Endodermal cell (in vitro differentiated cells): ENCODE data around the gene HUS1. TPM values are rescaled to one million over a fixed set of nuclear protein-coding genes. Genes with fewer than 3 reads are reported as not detected.

Experiments
- DNase-seq: peaks from one replicate; pipeline ENCODE4 v3.0.0-alpha.2; 2017
- H3K27ac ChIP-seq: 2 replicates; pipeline ENCODE4 v1.5.1; 2013; ENCODE audit warnings: mild to moderate bottlenecking, low read depth, low read length, moderate library complexity
- H3K27me3 ChIP-seq: 2 replicates; pipeline ENCODE4 v1.6.1; 2013; ENCODE audit warnings: mild to moderate bottlenecking, low read length, moderate library complexity; ENCODE audit not compliant: insufficient read depth, control insufficient read depth, poor library complexity, severe bottlenecking
- H3K36me3 ChIP-seq: 2 replicates; pipeline ENCODE4 v1.7.0; 2013; ENCODE audit warnings: mild to moderate bottlenecking, low read length, moderate library complexity; ENCODE audit not compliant: control insufficient read depth, insufficient read depth
- H3K4me1 ChIP-seq: one replicate; pipeline ENCODE4 v1.7.0; 2013; ENCODE audit warnings: low read length; ENCODE audit not compliant: control insufficient read depth, insufficient read depth
- H3K4me3 ChIP-seq: 2 replicates; pipeline ENCODE4 v1.5.1; 2013; ENCODE audit warnings: mild to moderate bottlenecking, low read length, moderate library complexity
- H3K9ac ChIP-seq: 2 replicates; pipeline ENCODE4 v1.6.1; 2013; ENCODE audit warnings: mild to moderate bottlenecking, low read length, moderate library complexity; ENCODE audit not compliant: poor library complexity, severe bottlenecking; ENCODE audit errors: extremely low read depth
- H3K9me3 ChIP-seq: 2 replicates; pipeline ENCODE4 v1.6.1; 2013; ENCODE audit warnings: mild to moderate bottlenecking, low read length, moderate library complexity; ENCODE audit not compliant: control insufficient read depth
- H3K27ac Mint-ChIP-seq: 2 replicates; pipeline ENCODE4 v1.8.0; 2020; ENCODE audit warnings: mixed read lengths
- H3K27me3 Mint-ChIP-seq: 2 replicates; pipeline ENCODE4 v1.8.0; 2021; ENCODE audit warnings: mild to moderate bottlenecking, mixed read lengths; ENCODE audit not compliant: insufficient read depth
- H3K36me3 Mint-ChIP-seq: 2 replicates; pipeline ENCODE4 v1.8.0; 2020; ENCODE audit warnings: low read depth, mixed read lengths
- H3K4me1 Mint-ChIP-seq: 2 replicates; pipeline ENCODE4 v1.8.0; 2020; ENCODE audit warnings: mixed read lengths
- H3K4me3 Mint-ChIP-seq: 2 replicates; pipeline ENCODE4 v1.8.0; 2020; ENCODE audit warnings: mild to moderate bottlenecking, moderate library complexity, mixed read lengths
- H3K9me3 Mint-ChIP-seq: 2 replicates; pipeline ENCODE4 v1.8.0; 2020; ENCODE audit warnings: mild to moderate bottlenecking, mixed read lengths
- CTCF ChIP-seq: fragments of 200-600 bp; sonication (generic); conservative IDR thresholded peaks from 2 replicates; pipeline ENCODE4 v1.5.0; 2021; ENCODE audit warnings: antibody characterized with exemption, mild to moderate bottlenecking
- WGBS, 2 experiments: methylation state at CpG; one replicate each; pipeline versions ENCODE4 v1.1.5 to v1.1.7; 2013; ENCODE audit warnings: missing lambda C conversion rate in 2 of 2, mixed read lengths in 1 of 2; ENCODE audit not compliant: insufficient coverage in 1 of 2, insufficient read length in 1 of 2; 5-methylcytosine and 5-hydroxymethylcytosine counted together
- total RNA-seq, 2 donors: library from RNA; stranded (reverse); fragmentation: NEBNext Ultra II Directional in 1 of 2; extraction: Animal tissue kit (Norgen Biotek cat#: 25700) in 1 of 2; gene quantifications; 2 replicates in 1 of 2; 3 replicates in 1 of 2; pipeline ENCODE4 v1.2.1, GENCODE V29; 2021

HUS1 gene
- total RNA-seq, 2 donors from 2014 or later = 37.0 to 42.5 TPM

GRCh38 chr7:47942132-47942531 lies 37.3 kb downstream of the HUS1 start:
- H3K27ac ChIP-seq = no peak overlapping the region
- no peaks in the 10 kb centered on the region for H3K4me1 ChIP-seq
- H3K36me3 Mint-ChIP-seq = no peaks in the 10 kb centered on the region
- H3K27me3 Mint-ChIP-seq = no peaks in the 10 kb centered on the region
- H3K9ac ChIP-seq = no peak overlapping the region
- H3K36me3 ChIP-seq = no peaks in the 10 kb centered on the region
- no peaks in the 10 kb centered on the region for H3K27me3 ChIP-seq
- H3K4me1 Mint-ChIP-seq = peaks cover 25% of the 10 kb centered on the region
- H3K9me3 Mint-ChIP-seq = no peaks in the 10 kb centered on the region
- H3K4me3 ChIP-seq = no peak overlapping the region
- 80 to 96% methylated on average over 3 to 10 of the region's 10 CpGs for WGBS, 2 experiments
- no peak for TF ChIP-seq CTCF
- H3K9me3 ChIP-seq = no peaks in the 10 kb centered on the region
- no peak overlapping the region for H3K4me3 Mint-ChIP-seq
- no peak overlapping the region for H3K27ac Mint-ChIP-seq
- DNase-seq = no peak

- Mint-ChIP-seq H3K27ac (no peak overlapping the region), H3K9me3 (no peaks in the 10 kb centered on the region), H3K4me3 (no peak overlapping the region), H3K4me1 (peaks cover 32% of the 10 kb centered on the region), H3K36me3 (no peaks in the 10 kb centered on the region), H3K27me3 (no peaks in the 10 kb centered on the region)
- Histone ChIP-seq H3K36me3 (no peaks in the 10 kb centered on the region), H3K9me3 (no peaks in the 10 kb centered on the region), H3K27me3 (no peaks in the 10 kb centered on the region), H3K9ac (no peak overlapping the region), H3K4me3 (no peak overlapping the region), H3K27ac (no peak overlapping the region), H3K4me1 (no peaks in the 10 kb centered on the region)
- no peak for TF ChIP-seq CTCF
- 87 to 97% methylated on average over 4 to 9 of the region's 9 CpGs for WGBS, 2 experiments
- DNase-seq = no peak
These were observed 38.1 kb downstream of the HUS1 start for GRCh38 chr7:47941136-47941844.

- Mint-ChIP-seq H3K27me3 (no peaks in the 10 kb centered on the region), H3K4me1 (peaks cover 34% of the 10 kb centered on the region), H3K4me3 (no peak overlapping the region), H3K36me3 (no peaks in the 10 kb centered on the region), H3K9me3 (no peaks in the 10 kb centered on the region), H3K27ac (no peak overlapping the region)
- no peak overlapping the region for H3K4me3 ChIP-seq
- no peaks in the 10 kb centered on the region for H3K9me3 ChIP-seq
- no peak for DNase-seq
- no peaks in the 10 kb centered on the region for H3K27me3 ChIP-seq
- TF ChIP-seq CTCF = no peak
- no peaks in the 10 kb centered on the region for H3K4me1 ChIP-seq
- no peak overlapping the region for H3K9ac ChIP-seq
- 86 to 91% methylated on average over 7 to 14 of the region's 14 CpGs for WGBS, 2 experiments
- no peak overlapping the region for H3K27ac ChIP-seq
- H3K36me3 ChIP-seq = no peaks in the 10 kb centered on the region
These were observed 39.1 kb downstream of the HUS1 start for GRCh38 chr7:47940088-47941013.
